Suprapubic skin (tissue), 4 donors: ENCODE data around the gene C11orf16. TPM values are rescaled to one million over a fixed set of nuclear protein-coding genes. Genes with fewer than 3 reads are reported as not detected.

ENCODE experiments used
- DNase-seq, 2 donors: peaks; one replicate each; pipeline ENCODE4 v3.0.0-alpha.2; 2019; ENCODE audit warnings: low spot score in 2 of 2
- H3K27ac ChIP-seq: fragments of 200-600 bp; sonication (generic); one replicate; pipeline ENCODE4 v1.5.1; 2019
- H3K27me3 ChIP-seq: fragments of 200-600 bp; sonication (generic); one replicate; pipeline ENCODE4 v1.5.1; 2019
- H3K36me3 ChIP-seq: fragments of 200-600 bp; sonication (generic); one replicate; pipeline ENCODE4 v1.5.1; 2019
- H3K4me1 ChIP-seq: fragments of 200-600 bp; sonication (generic); one replicate; pipeline ENCODE4 v1.5.1; 2019
- H3K4me3 ChIP-seq: fragments of 200-600 bp; sonication (generic); one replicate; pipeline ENCODE4 v1.5.1; 2019; ENCODE audit warnings: mild to moderate bottlenecking
- H3K9me3 ChIP-seq: fragments of 200-600 bp; sonication (generic); one replicate; pipeline ENCODE4 v1.5.1; 2019
- CTCF ChIP-seq, 2 donors: fragments of 200-600 bp in 1 of 2; fragments of 450-650 bp in 1 of 2; sonication (generic) in 1 of 2; IDR thresholded peaks; one replicate each; pipeline ENCODE4 v1.5.1; 2016 to 2019; ENCODE audit warnings: antibody characterized with exemption in 2 of 2, mild to moderate bottlenecking in 1 of 2, moderate library complexity in 1 of 2
- EP300 ChIP-seq: sonication (generic); formaldehyde crosslinking; IDR thresholded peaks from one replicate; pipeline ENCODE4 v1.6.1; 2017; ENCODE audit warnings: antibody characterized with exemption
- POLR2A ChIP-seq, 2 donors: fragments of 450-650 bp; IDR thresholded peaks; one replicate each; pipeline ENCODE4 v1.6.1; 2017; ENCODE audit warnings: antibody characterized with exemption in 2 of 2, mild to moderate bottlenecking in 2 of 2, moderate library complexity in 2 of 2
- POLR2AphosphoS5 ChIP-seq, 3 donors: sonication (generic); formaldehyde crosslinking; IDR thresholded peaks; one replicate each; pipeline ENCODE4 v1.6.1; 2017; ENCODE audit warnings: antibody characterized with exemption in 3 of 3
- WGBS: methylation state at CpG from one replicate; pipeline ENCODE4 v1.1.5; 2018; 5-methylcytosine and 5-hydroxymethylcytosine counted together
- total RNA-seq, 4 donors: library from RNA; depleted of rRNA; stranded (reverse); fragments of >200 nt; gene quantifications; one replicate each; pipeline ENCODE4 v1.1.0, GENCODE V29; 2016

The C11orf16 gene
- total RNA-seq, 4 donors from 2014 or later: not detected

GRCh38 chr11:8971196-8971923, 38.6 kb upstream of the C11orf16 start:
- no peaks in the 10 kb centered on the region for H3K4me1 ChIP-seq

GRCh38 chr11:8967184-8967583, 34.4 kb upstream of the C11orf16 start:
- no peak for DNase-seq
- WGBS: 81% methylated on average over 8 of the region's 8 CpGs
- Histone ChIP-seq H3K36me3 (no peaks in the 10 kb centered on the region), H3K4me3 (no peak overlapping the region), H3K27me3 (no peaks in the 10 kb centered on the region), H3K27ac (no peak overlapping the region), H3K9me3 (no peaks in the 10 kb centered on the region), H3K4me1 (peaks cover 20% of the 10 kb centered on the region)
- TF ChIP-seq POLR2AphosphoS5 (IDR thresholded peaks at IDR 0.05) (no peak), CTCF (IDR thresholded peaks at IDR 0.05) (no peak), EP300 (no peak), POLR2A (IDR thresholded peaks at IDR 0.05) (no peak)

More at GRCh38 chr11:8971196-8971923, 38.6 kb upstream of the C11orf16 start:
- Histone ChIP-seq H3K9me3 (no peaks in the 10 kb centered on the region), H3K27ac (no peak overlapping the region), H3K36me3 (no peaks in the 10 kb centered on the region), H3K27me3 (no peaks in the 10 kb centered on the region), H3K4me3 (no peak overlapping the region)
- TF ChIP-seq POLR2AphosphoS5 (IDR thresholded peaks at IDR 0.05) (no peak), EP300 (no peak), CTCF (IDR thresholded peaks at IDR 0.05) (no peak), POLR2A (IDR thresholded peaks at IDR 0.05) (no peak)
- DNase-seq: no peak
- WGBS: 67% methylated on average over 2 of the region's 2 CpGs

- TF ChIP-seq POLR2AphosphoS5 (IDR thresholded peaks at IDR 0.05) (peak in 2 of 3 donors; percentile 36 to 86), POLR2A (IDR thresholded peaks at IDR 0.05) (peak in 1 of 2 donors; percentile 88), EP300 (no peak), CTCF (IDR thresholded peaks at IDR 0.05) (peak in 1 of 2 donors; percentile 15)
- Histone ChIP-seq H3K9me3 (no peaks in the 10 kb centered on the region), H3K36me3 (no peaks in the 10 kb centered on the region), H3K27me3 (no peaks in the 10 kb centered on the region), H3K4me3 (peak within 1 kb of the TSS; percentile 72), H3K4me1 (peaks cover 28% of the 10 kb centered on the region), H3K27ac (peak within 1 kb of the TSS; percentile 97)
- under 1% methylated on average over 34 of the region's 67 CpGs for WGBS
- peak; percentile 93 to 96 for DNase-seq
These were observed 31.9 kb upstream of the C11orf16 start, which contains the start of gene TMEM9B for GRCh38 chr11:8964324-8965320. Gene TMEM9B, minus strand, starts transcription at chr11:8964442. Its CDS starts 129 bp downstream, at chr11:8964313.

- DNase-seq: peak; percentile 90 to 92
- H3K9me3 ChIP-seq: no peaks in the 10 kb centered on the region
- H3K27me3 ChIP-seq: no peaks in the 10 kb centered on the region
- no peaks in the 10 kb centered on the region for H3K36me3 ChIP-seq
- no peak for TF ChIP-seq POLR2A (IDR thresholded peaks at IDR 0.05)
- TF ChIP-seq POLR2AphosphoS5 (IDR thresholded peaks at IDR 0.05): no peak
- no peak for TF ChIP-seq CTCF (IDR thresholded peaks at IDR 0.05)
- TF ChIP-seq EP300: no peak
- H3K4me3 ChIP-seq: peak overlapping the region; percentile 72
- peaks cover 35% of the 10 kb centered on the region for H3K4me1 ChIP-seq
- peak overlapping the region; percentile 97 for H3K27ac ChIP-seq
- 5% methylated on average over 20 of the region's 39 CpGs for WGBS
These were observed 31.0 kb upstream of the C11orf16 start for GRCh38 chr11:8963569-8964323.
